Measurements from ENCODE around the gene UNC80.

The UNC80 gene

GRCh38 chr2:210035679-210036078 is 264.0 kb downstream of the UNC80 start:
- no peak for DNase-seq

- no peak for DNase-seq
Measured at GRCh38 chr2:210038078-210038477, 266.4 kb downstream of the UNC80 start.

- DNase-seq = no peak
Measured at GRCh38 chr2:210046851-210047500, 275.3 kb downstream of the UNC80 start.

Data from activated CD4-positive, CD25-positive, alpha-beta regulatory T cell treated with anti-CD3 and anti-CD28 coated beads, Interleukin-2, amount 50 U/mL, for 72 hours (primary cell).